Measurements from ENCODE around the gene HERC3. TPM values are rescaled to one million over a fixed set of nuclear protein-coding genes. Genes with fewer than 3 reads are reported as not detected.

Gene HERC3
- total RNA-seq, 4 donors from 2014 or later = 29.8 to 48.9 (median 42.4) TPM

- TF ChIP-seq CTCF (IDR thresholded peaks at IDR 0.05; ENCODE audit: low read depth) = no peak
Observed at GRCh38 chr4:88646528-88647280, 54.4 kb downstream of the HERC3 start.

- no peak for TF ChIP-seq CTCF (IDR thresholded peaks at IDR 0.05; ENCODE audit: low read depth)
Observed at GRCh38 chr4:88649716-88650115, 57.4 kb downstream of the HERC3 start.

GRCh38 chr4:88653371-88653946 is 61.2 kb downstream of the HERC3 start:
- no peak for TF ChIP-seq CTCF (IDR thresholded peaks at IDR 0.05; ENCODE audit: low read depth)

- no peak for TF ChIP-seq CTCF (IDR thresholded peaks at IDR 0.05; ENCODE audit: low read depth)
Observed at GRCh38 chr4:88655226-88655625, 62.9 kb downstream of the HERC3 start.

- no peak for TF ChIP-seq CTCF (IDR thresholded peaks at IDR 0.05; ENCODE audit: low read depth)
Observed at GRCh38 chr4:88659055-88659889, 67.0 kb downstream of the HERC3 start.

- no peak for TF ChIP-seq CTCF (IDR thresholded peaks at IDR 0.05; ENCODE audit: low read depth)
Observed at GRCh38 chr4:88659890-88660208, 67.6 kb downstream of the HERC3 start.

All from subcutaneous adipose tissue (tissue), 4 donors.